SHP77 treated with DMSO at 0.1 percent for 48 hours (cell line): ENCODE data around the gene SPHKAP.
"Not testable (repeated sequence)": the region's sequence is repeated elsewhere in the genome, so short reads cannot be mapped to it uniquely, and the experiment has no call there.

Experiments
- DNase-seq: peaks from one replicate; lab custom pipeline; 2025; lab: John Stamatoyannopoulos, UW

The SPHKAP gene

DNA sequence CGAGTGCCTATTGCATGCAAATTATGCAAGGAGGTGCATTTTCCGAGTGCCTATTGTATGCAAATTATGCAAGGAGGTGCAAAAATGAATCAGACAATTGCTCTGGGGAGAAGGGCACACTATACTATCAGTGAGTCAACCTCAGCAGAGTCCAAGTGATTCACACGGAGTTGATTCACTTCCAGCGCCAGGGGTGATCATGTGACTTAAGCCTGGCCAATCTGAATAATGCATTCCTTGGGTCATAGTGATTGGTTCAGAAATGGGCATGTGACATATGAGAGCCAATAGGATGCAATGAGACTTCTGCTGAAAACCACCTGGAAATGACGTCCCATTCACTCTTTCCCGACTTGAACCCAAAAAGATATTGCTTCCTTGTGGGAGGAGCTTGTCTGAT, 157.9 kb downstream of the SPHKAP start:
- DNase-seq, result no peak

DNA sequence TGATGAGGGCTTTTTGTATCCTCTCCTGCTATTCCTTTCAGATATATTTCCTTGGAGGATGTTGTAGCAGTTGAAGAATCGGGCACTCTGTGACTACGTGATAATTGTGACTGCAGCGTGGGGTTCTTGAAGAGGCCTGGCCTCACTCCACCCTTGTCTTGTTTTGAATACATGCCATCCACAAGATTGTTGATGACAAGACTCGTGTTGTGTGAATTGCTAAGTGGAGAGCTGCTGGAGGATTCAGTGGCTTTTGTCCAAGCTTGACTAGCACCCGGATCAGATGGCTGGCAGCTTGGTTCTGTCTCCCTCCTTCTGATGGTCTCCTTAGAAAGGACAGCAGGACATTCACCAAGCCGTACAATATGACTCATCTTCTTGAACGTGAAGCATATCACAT, 163.2 kb downstream of the SPHKAP start:
- no peak for DNase-seq

DNA sequence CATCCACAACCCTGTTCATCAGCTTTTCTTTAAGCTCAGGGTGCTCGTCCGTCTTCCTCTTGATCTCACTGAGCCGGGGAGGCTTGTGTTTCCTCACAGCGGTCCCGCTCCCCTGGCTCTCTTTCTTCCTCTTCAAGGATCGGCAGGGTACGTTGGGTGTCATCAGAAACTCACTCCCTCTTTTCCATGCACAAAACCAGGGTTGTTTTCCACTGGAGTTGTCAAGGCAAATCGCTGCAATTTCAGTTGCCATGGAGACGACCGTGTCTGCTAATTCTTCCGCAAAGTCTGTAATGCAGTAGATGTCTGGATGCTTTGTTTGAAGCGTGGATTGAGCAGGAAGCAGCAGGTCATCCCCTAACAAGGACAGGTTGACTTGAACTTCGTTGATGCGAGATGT, 163.7 kb downstream of the SPHKAP start:
- DNase-seq, result no peak

- DNase-seq, result no peak
These were observed 165.1 kb downstream of the SPHKAP start for GRCh38 chr2:228016402-228016801.

- no peak for DNase-seq
These were observed 165.7 kb downstream of the SPHKAP start for GRCh38 chr2:228015741-228016140.

- DNase-seq, result no peak
These were observed 185.1 kb downstream of the SPHKAP start for GRCh38 chr2:227996366-227996765.

DNA sequence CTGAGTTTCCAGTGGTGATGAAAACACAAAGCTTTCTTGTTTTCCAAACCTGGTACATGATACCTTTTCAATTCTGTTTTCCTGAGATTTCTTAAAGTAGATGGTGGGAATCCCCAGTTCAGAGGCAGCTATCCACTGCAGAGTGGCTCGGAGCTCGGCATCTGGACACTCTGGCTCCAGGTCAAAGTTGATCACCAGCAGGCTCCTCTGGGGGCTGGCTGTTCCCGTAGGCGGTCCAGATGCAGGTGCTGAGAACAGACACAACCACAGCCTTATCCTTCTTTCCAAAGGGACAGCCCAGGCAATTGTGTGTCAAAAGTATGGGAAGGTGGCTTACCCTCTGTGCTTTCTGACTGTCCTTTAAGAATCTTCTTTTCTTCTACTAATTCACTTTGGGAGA, 190.6 kb downstream of the SPHKAP start:
- no peak for DNase-seq

DNA sequence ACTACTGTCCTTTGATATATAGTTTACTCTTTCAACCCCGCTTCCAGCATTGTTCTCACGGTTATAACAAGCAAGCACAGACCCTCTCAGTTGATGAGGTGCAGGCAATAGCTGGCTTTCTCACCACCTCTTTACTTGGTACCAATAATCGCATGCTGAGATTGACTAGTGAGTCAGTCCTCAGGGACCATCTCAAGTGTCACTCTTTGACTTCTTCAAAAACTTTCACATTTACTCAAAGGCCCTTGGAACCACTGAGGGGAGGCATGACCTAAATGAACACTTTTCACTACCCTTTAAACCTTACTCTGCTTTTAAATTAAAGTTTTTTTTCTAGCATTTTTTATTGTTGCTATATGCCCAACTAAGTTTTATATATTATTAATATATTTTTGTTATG, 208.2 kb downstream of the SPHKAP start:
- no peak for DNase-seq

DNA sequence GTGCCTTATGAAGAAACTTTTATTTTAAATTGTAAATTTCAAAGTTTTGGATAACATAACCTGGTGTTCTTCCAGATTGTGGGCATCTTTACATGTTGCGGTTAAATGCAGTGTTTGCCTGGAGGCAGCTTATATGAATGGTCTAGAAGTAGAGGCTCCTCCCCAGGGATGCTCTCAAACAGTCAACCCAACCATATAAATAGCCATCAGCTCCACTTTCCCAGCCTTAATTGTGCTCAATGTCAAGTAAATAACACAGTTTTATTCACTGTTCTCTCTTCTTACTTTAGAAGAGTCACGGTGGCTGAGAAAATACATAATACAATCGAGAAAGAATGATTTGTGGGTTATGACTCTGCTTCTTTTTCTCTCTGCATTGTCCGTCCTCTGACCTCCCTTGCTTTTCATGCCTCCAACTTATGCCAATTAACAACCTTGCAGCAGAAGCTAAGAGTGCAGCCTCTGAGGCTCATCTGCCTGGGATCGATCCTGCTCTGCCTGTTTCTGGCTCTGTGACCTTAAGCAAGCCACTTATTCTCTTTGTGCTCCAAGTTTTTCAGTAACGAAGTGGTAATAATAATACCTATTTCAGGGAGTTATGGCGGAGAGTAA, 209.8 kb downstream of the SPHKAP start:
- DNase-seq, result no peak

- DNase-seq, result no peak
These were observed 221.2 kb downstream of the SPHKAP start for GRCh38 chr2:227960317-227960716.

GRCh38 chr2:227942965-227943364, 238.5 kb downstream of the SPHKAP start:
- DNase-seq, result no peak

DNA sequence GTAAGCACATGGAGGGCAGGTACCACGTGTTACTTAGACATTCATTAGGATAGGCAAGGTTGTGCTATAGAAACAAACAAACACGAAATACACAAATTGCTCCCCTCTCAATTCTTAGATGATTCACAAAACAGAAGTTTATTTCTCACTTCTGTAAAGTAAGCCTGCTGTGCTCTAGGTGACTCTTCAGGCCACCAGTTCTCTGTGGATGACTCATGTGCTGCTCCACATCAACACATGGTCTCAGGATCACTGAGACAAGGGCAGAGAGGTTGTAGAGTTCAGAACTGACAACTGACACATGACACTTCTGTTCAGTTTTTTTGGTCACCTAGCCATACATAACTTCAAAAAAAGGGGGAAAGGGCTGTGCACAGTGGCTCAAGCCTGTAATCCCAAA, 239.5 kb downstream of the SPHKAP start:
- DNase-seq, result no peak

- DNase-seq, result peak; percentile 40
These were observed 242.0 kb downstream of the SPHKAP start for GRCh38 chr2:227939271-227940027.

GRCh38 chr2:227936249-227936648, 245.2 kb downstream of the SPHKAP start:
- DNase-seq, result not testable (repeated sequence)

DNA sequence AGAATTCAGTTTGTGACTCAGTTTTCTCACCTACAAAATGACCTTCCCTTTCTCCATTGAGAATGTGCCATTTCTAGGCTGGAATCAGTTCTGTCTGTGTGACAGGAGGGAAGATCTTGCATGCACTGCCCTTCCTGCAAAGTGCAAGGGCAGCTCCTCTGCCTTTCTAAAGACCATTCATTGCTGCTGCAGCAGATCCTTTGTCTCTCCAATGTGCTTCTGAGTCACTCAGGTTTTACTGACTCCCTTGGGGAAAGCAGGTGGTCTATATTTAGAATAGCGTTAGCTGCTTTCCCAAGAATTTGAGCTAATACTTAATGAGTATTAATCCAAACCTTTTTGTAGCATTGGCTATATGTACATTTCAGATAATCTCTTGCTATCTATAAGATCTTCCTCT, 247.6 kb downstream of the SPHKAP start:
- DNase-seq, result no peak

DNA sequence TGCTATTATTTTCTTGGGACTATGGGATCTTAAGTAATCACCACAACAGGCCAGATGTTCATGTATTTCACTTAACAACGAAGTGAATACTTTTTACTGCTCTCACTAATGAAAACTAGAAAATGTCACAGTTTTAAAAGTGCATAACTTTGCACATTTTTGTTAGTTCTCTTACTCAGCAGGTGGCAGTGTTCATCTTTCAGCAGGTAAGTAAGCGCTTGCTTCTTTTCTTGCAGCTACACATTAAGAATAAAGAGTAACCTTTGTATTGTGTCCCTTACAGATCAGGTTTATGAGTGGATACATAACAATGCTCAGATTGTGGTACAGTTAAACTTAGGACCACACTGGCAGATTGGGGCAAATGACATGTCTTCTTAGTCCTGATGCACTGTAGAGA, 249.1 kb downstream of the SPHKAP start:
- DNase-seq, result no peak

- no peak for DNase-seq
These were observed 249.5 kb downstream of the SPHKAP start for GRCh38 chr2:227932001-227932400.
